ENCODE results near the gene ZNRF1. TPM values are rescaled to one million over a fixed set of nuclear protein-coding genes. Genes with fewer than 3 reads are reported as not detected.
A peak's percentile ranks its signal among the peaks of the same experiment; 100 is the strongest.

The ZNRF1 gene
- total RNA-seq, 1 donor: 19.9 TPM

DNA sequence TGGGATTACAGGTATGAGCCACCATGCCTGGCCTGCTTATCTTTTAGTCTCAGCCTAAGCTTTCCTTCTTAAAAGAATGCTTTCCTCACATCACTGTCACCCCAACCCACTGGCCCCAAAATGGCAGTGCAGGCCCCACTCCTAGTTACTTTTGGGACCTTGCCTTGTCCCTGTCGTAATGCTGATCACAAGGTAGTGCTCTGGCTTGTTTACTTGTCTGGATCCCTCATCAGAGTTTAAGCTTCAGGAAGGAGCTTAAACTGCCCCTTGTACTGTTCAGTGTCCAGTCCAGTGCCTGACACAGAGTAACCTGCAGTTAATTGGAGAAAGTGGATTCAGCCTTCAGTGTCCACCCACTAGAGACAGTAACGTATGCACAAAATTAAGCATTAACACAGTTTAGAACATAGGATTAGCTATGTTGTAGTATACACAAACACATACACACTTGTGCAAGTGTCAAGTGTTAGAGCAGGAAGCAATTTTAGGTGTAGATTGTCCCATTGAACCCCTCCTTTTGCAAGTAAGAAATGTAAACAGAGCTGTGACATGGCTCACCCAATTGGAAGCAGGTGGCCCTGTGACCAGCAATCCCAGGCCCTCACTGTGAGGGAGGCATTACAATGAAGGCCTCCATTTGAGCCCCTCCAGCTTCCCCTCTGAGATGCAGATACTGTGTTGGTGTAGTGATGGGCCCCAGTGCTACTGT, 73.6 kb downstream of the ZNRF1 start:
- Histone ChIP-seq H4K20me1 (ENCODE audit: insufficient read depth, low read length) (peaks cover 44% of the 10 kb centered on the region), H3K79me2 (ENCODE audit: insufficient read depth, low read length) (peaks cover 51% of the 10 kb centered on the region), H3K4me3 (ENCODE audit: insufficient read depth, low read length) (no peak overlapping the region), H3K9me3 (ENCODE audit: low read depth, low read length) (no peaks in the 10 kb centered on the region), H3K27me3 (ENCODE audit: insufficient read depth, low read length) (no peaks in the 10 kb centered on the region), H3K4me1 (ENCODE audit: insufficient read depth, low read length) (peaks cover 14% of the 10 kb centered on the region), H2AFZ (ENCODE audit: low read length) (no peak overlapping the region), H3K36me3 (ENCODE audit: insufficient read depth, low read length) (no peaks in the 10 kb centered on the region), H3K4me2 (ENCODE audit: insufficient read depth, low read length) (no peak overlapping the region), H3K27ac (ENCODE audit: low read depth, low read length) (no peak overlapping the region)
- no peak for DNase-seq (ENCODE audit: insufficient read length, low spot score, missing footprints)
- TF ChIP-seq, protein P1, sequence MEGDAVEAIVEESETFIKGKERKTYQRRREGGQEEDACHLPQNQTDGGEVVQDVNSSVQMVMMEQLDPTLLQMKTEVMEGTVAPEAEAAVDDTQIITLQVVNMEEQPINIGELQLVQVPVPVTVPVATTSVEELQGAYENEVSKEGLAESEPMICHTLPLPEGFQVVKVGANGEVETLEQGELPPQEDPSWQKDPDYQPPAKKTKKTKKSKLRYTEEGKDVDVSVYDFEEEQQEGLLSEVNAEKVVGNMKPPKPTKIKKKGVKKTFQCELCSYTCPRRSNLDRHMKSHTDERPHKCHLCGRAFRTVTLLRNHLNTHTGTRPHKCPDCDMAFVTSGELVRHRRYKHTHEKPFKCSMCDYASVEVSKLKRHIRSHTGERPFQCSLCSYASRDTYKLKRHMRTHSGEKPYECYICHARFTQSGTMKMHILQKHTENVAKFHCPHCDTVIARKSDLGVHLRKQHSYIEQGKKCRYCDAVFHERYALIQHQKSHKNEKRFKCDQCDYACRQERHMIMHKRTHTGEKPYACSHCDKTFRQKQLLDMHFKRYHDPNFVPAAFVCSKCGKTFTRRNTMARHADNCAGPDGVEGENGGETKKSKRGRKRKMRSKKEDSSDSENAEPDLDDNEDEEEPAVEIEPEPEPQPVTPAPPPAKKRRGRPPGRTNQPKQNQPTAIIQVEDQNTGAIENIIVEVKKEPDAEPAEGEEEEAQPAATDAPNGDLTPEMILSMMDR (IDR thresholded peaks at IDR 0.05; ENCODE audit: extremely low read depth, low read depth, low read length): no peak

- Histone ChIP-seq H3K4me2 (ENCODE audit: insufficient read depth, low read length) (peak overlapping the region; percentile 3), H3K36me3 (ENCODE audit: insufficient read depth, low read length) (no peaks in the 10 kb centered on the region), H2AFZ (ENCODE audit: low read length) (no peak overlapping the region), H4K20me1 (ENCODE audit: insufficient read depth, low read length) (peaks cover 50% of the 10 kb centered on the region), H3K79me2 (ENCODE audit: insufficient read depth, low read length) (peaks cover 53% of the 10 kb centered on the region), H3K4me3 (ENCODE audit: insufficient read depth, low read length) (no peak overlapping the region), H3K27ac (ENCODE audit: low read depth, low read length) (no peak overlapping the region), H3K27me3 (ENCODE audit: insufficient read depth, low read length) (no peaks in the 10 kb centered on the region), H3K4me1 (ENCODE audit: insufficient read depth, low read length) (peaks cover 15% of the 10 kb centered on the region), H3K9me3 (ENCODE audit: low read depth, low read length) (no peaks in the 10 kb centered on the region)
- TF ChIP-seq, protein P1 (IDR thresholded peaks at IDR 0.05; ENCODE audit: extremely low read depth, low read depth, low read length): no peak
- DNase-seq (ENCODE audit: insufficient read length, low spot score, missing footprints): no peak
Measured at GRCh38 chr16:75073545-75074303, 74.9 kb downstream of the ZNRF1 start.

DNA sequence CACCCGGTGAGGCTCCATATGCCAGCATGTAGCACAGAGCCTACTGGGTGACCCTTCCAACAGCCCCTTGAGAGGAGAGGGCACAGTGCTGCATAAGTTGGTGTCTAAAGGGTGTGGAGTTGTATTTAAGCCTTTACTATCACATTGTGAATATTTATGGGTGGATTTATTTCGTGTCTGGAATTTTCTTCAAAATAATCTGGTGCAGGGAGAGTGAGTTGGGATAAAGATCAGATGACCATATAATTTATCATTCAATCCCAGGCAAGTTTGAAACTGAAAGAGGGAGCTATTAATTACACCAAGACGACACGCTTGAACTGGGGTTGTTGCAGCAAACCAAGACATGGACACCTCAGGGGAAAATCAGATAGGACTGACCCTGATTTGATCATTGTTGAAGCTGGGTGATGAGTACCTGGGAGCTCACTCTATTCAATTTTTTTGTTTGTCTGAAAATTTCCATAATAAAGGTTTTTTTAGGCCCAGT, 75.5 kb downstream of the ZNRF1 start:
- TF ChIP-seq, protein P1 (IDR thresholded peaks at IDR 0.05; ENCODE audit: extremely low read depth, low read depth, low read length): no peak
- peaks cover 50% of the 10 kb centered on the region for H4K20me1 ChIP-seq (ENCODE audit: insufficient read depth, low read length)
- peaks cover 57% of the 10 kb centered on the region for H3K79me2 ChIP-seq (ENCODE audit: insufficient read depth, low read length)
- H3K4me1 ChIP-seq (ENCODE audit: insufficient read depth, low read length): peaks cover 18% of the 10 kb centered on the region
- no peak overlapping the region for H3K27ac ChIP-seq (ENCODE audit: low read depth, low read length)
- no peaks in the 10 kb centered on the region for H3K36me3 ChIP-seq (ENCODE audit: insufficient read depth, low read length)
- no peak for DNase-seq (ENCODE audit: insufficient read length, low spot score, missing footprints)
- no peak overlapping the region for H3K4me3 ChIP-seq (ENCODE audit: insufficient read depth, low read length)
- no peak overlapping the region for H2AFZ ChIP-seq (ENCODE audit: low read length)
- H3K9me3 ChIP-seq (ENCODE audit: low read depth, low read length): no peaks in the 10 kb centered on the region
- H3K4me2 ChIP-seq (ENCODE audit: insufficient read depth, low read length): no peak overlapping the region
- no peaks in the 10 kb centered on the region for H3K27me3 ChIP-seq (ENCODE audit: insufficient read depth, low read length)
